K562 (cell line): ENCODE data around the gene CCDC116. TPM values are rescaled to one million over a fixed set of nuclear protein-coding genes. Genes with fewer than 3 reads are reported as not detected.
A peak's percentile ranks its signal among the peaks of the same experiment; 100 is the strongest.

Source experiments
- MGA ChIP-seq: fragments of 450-650 bp; IDR thresholded peaks from 2 replicates; pipeline ENCODE4 v1.6.1; 2016; ENCODE audit warnings: mild to moderate bottlenecking, moderate library complexity
- MXI1 ChIP-seq: IDR thresholded peaks from 2 replicates; pipeline ENCODE4 v1.6.1; 2011; ENCODE audit warnings: low read depth, mild to moderate bottlenecking, improper control_type of control experiment, low read length
- RAD21 ChIP-seq, 2 experiments: fragments of 250-450 bp in 1 of 2; fragments of 450-650 bp in 1 of 2; sonication (Bioruptor Pico) in 1 of 2; formaldehyde crosslinking in 1 of 2; IDR thresholded peaks in 1 of 2; conservative IDR thresholded peaks in 1 of 2; 2 replicates each; pipeline versions ENCODE4 v1.4.0 to v1.8.0; 2020 to 2022; ENCODE audit warnings: mild to moderate bottlenecking in 2 of 2, moderate library complexity in 1 of 2
- ZBTB17 ChIP-seq: fragments of 450-650 bp; formaldehyde crosslinking; IDR thresholded peaks from 2 replicates; pipeline ENCODE4 v1.4.0; 2020; ENCODE audit warnings: mild to moderate bottlenecking
- ZNF239 ChIP-seq: fragments of 250-450 bp; sonication (Bioruptor Pico); IDR thresholded peaks from 2 replicates; pipeline ENCODE4 v1.4.0; 2020; ENCODE audit warnings: mild to moderate bottlenecking
- ZNF384 ChIP-seq: IDR thresholded peaks from 2 replicates; pipeline ENCODE4 v1.6.1; 2012; ENCODE audit warnings: low read depth, low read length, improper control_type of control experiment
- polyA plus RNA-seq, 8 experiments: library from polyadenylated mRNA; depleted of rRNA in 4 of 8; stranded (reverse) in 5 of 8; unstranded in 3 of 8; fragments of >200 nt; fragmentation: Nextera tagmentation in 2 of 8; fragmentation: Illumina TruSeq in 1 of 8; extraction: Ambion mirVana in 2 of 8; extraction: Trizol in 1 of 8; gene quantifications; 2 replicates each; pipeline versions ENCODE4 v1.2.1 to v1.2.3, GENCODE V29; 2011 to 2014; ENCODE audit warnings: inconsistent platforms in 1 of 8, missing spikeins in 1 of 8
- total RNA-seq, 7 experiments: library from RNA; depleted of rRNA in 6 of 7; stranded (reverse); fragments of >200 nt in 6 of 7; fragmentation: Illumina TruSeq in 2 of 7; extraction: Trizol in 2 of 7; gene quantifications; 2 replicates each; pipeline versions ENCODE4 v1.2.1 to v1.2.3, GENCODE V29; 2011 to 2021; ENCODE audit warnings: low replicate concordance in 1 of 7

The CCDC116 gene
- total and polyA plus RNA-seq, 9 of the 15 experiments (the other 6 are each of a cell fraction or from before 2014, with no cell fraction given): 1.6 to 11.3 (median 4.7) TPM

- TF ChIP-seq MGA (no peak), ZNF239 (no peak), RAD21 (CRISPR knock-in tag; conservative IDR thresholded peaks at IDR 0.05 in 1 of 2, IDR thresholded peaks at IDR 0.05 in 1 of 2) (no peak), ZBTB17 (CRISPR knock-in tag) (no peak), ZNF384 (peak; percentile 47; the same call in 1 of the 2 replicates), MXI1 (peak; percentile 8; the same call in 1 of the 2 replicates)
Measured at GRCh38 chr22:21628386-21629254, 3.9 kb upstream of the CCDC116 start (continued).
